ENCODE measurements around the gene DDX43. TPM values are rescaled to one million over a fixed set of nuclear protein-coding genes. Genes with fewer than 3 reads are reported as not detected.

DDX43 gene
- total and polyA plus RNA-seq, 2 donors (not counting 1 experiment from before 2014, with no cell fraction given): 1.8 to 2.1 TPM

GRCh38 chr6:73452107-73452461, 57.5 kb downstream of the DDX43 start, which contains the start of gene CGAS:
TSS of gene CGAS (minus strand) at chr6:73452297. CDS start at chr6:73452181, 116 bp downstream.
- peaks cover 16% of the 10 kb centered on the region for H4K20me1 ChIP-seq (ENCODE audit: control insufficient read depth, insufficient read depth, low read length, poor library complexity, severe bottlenecking)
- H3K9ac ChIP-seq (ENCODE audit: low read length): peak within 1 kb of the TSS; percentile 96
- peak within 1 kb of the TSS; percentile 95 for H3K4me3 Mint-ChIP-seq
- POLR2A ChIA-PET: interaction anchor here (1.1 to 2.9 kb wide), 7 partner anchors 9 to 202 kb away, joined by 3 to 34 read pairs (median 7); partner anchors contain the start of genes EEF1A1, MTO1 and SLC17A5
- 0% methylated on average over 20 of the region's 23 CpGs for WGBS (ENCODE audit: insufficient coverage)
- H3K9me3 ChIP-seq (ENCODE audit: control extremely low read depth in 1 of 3, control insufficient read depth in 2 of 3, insufficient read depth in 1 of 3, low read length in 2 of 3): peaks cover 0 to 3% (median 0%) of the 10 kb centered on the region in 3 donors
- no peaks in the 10 kb centered on the region for H3K27me3 ChIP-seq (replicated peaks in 1 of 4; ENCODE audit: control extremely low read depth in 1 of 4, control insufficient read depth in 3 of 4, insufficient read depth in 4 of 4, low read length in 3 of 4)
- H3K79me2 ChIP-seq (ENCODE audit: control insufficient read depth, insufficient read depth, low read length): peaks cover 56% of the 10 kb centered on the region
- DNase-seq (peak; percentile 87), ATAC-seq (ENCODE audit: low read depth) (peak; percentile 74)
- intact Hi-C loops (cut with micrococcal nuclease): loop anchor here (1.0 to 5.0 kb wide), 5 partner anchors 9 to 200 kb away; partner anchors contain the start of genes EEF1A1, MTO1 and SLC17A5
- peak within 1 kb of the TSS; percentile 91 for H3K27ac Mint-ChIP-seq
- H2AFZ ChIP-seq (ENCODE audit: insufficient read depth, low read depth, low read length, poor library complexity, severe bottlenecking): peak within 1 kb of the TSS; percentile 88
- H3K4me3 ChIP-seq (ENCODE audit: control extremely low read depth in 1 of 5, extremely low read depth in 1 of 5, insufficient read depth in 1 of 5, low read depth in 2 of 5, low read length in 4 of 5): peak within 1 kb of the TSS; percentile 86 to 94 (median 91)
- H3K36me3 ChIP-seq (replicated peaks in 1 of 2; ENCODE audit: control extremely low read depth in 1 of 2, control insufficient read depth in 1 of 2, extremely low read depth in 1 of 2, insufficient read depth in 2 of 2, low read length in 1 of 2): peaks cover 0 to 4% of the 10 kb centered on the region in 2 experiments
- H3K9me3 Mint-ChIP-seq (ENCODE audit: insufficient read depth): no peaks in the 10 kb centered on the region
- CTCF ChIA-PET: interaction anchor here (1.0 to 3.6 kb wide), 4 partner anchors 10 to 200 kb away, joined by 3 to 27 read pairs (median 6); partner anchors contain the start of gene MTO1
- H3K27me3 Mint-ChIP-seq: no peaks in the 10 kb centered on the region
- no peak for TF ChIP-seq EZH2 (IDR thresholded peaks at IDR 0.05; ENCODE audit: borderline replicate concordance, insufficient read depth, low read depth, low read length, poor library complexity, severe bottlenecking)
- no peak for TF ChIP-seq CTCF (IDR thresholded peaks at IDR 0.05)
- peak within 1 kb of the TSS; percentile 87 to 89 for H3K27ac ChIP-seq (ENCODE audit: low read length in 2 of 2)
- H3K4me1 Mint-ChIP-seq: peaks cover 23% of the 10 kb centered on the region
- H3K4me1 ChIP-seq (ENCODE audit: control insufficient read depth in 2 of 2, insufficient read depth in 2 of 2, low read length in 2 of 2): peaks cover 16 to 25% of the 10 kb centered on the region in 2 donors
- peak within 1 kb of the TSS; percentile 95 for H3K4me2 ChIP-seq (replicated peaks; ENCODE audit: low read depth, low read length, poor library complexity, severe bottlenecking)

- intact Hi-C loops (cut with micrococcal nuclease): no loop called here
- DNase-seq: no peak
- peaks cover 7 to 21% of the 10 kb centered on the region in 2 donors for H3K4me1 ChIP-seq (ENCODE audit: control insufficient read depth in 2 of 2, insufficient read depth in 2 of 2, low read length in 2 of 2)
- TF ChIP-seq CTCF (IDR thresholded peaks at IDR 0.05) (no peak), EZH2 (IDR thresholded peaks at IDR 0.05; ENCODE audit: borderline replicate concordance, insufficient read depth, low read depth, low read length, poor library complexity, severe bottlenecking) (no peak)
- H3K9ac ChIP-seq (ENCODE audit: low read length): no peak overlapping the region
- Mint-ChIP-seq H3K4me3 (no peak overlapping the region), H3K27ac (peak overlapping the region; percentile 3), H3K27me3 (no peaks in the 10 kb centered on the region), H3K4me1 (peaks cover 12% of the 10 kb centered on the region), H3K9me3 (ENCODE audit: insufficient read depth) (no peaks in the 10 kb centered on the region)
- no peak overlapping the region for H3K27ac ChIP-seq (ENCODE audit: low read length in 2 of 2)
- no peak for ATAC-seq (ENCODE audit: low read depth)
- ChIA-PET POLR2A (interaction anchor here (0.6 kb wide), 1 partner anchor 144 kb away, joined by 5 read pairs; no protein-coding TSS in a partner anchor), CTCF (no interaction called here)
- H3K79me2 ChIP-seq (ENCODE audit: control insufficient read depth, insufficient read depth, low read length): peaks cover 42% of the 10 kb centered on the region
- WGBS (ENCODE audit: insufficient coverage): 88% methylated on average over 1 of the region's 3 CpGs
- no peak overlapping the region for H3K4me2 ChIP-seq (replicated peaks; ENCODE audit: low read depth, low read length, poor library complexity, severe bottlenecking)
- H3K4me3 ChIP-seq (ENCODE audit: control extremely low read depth in 1 of 5, extremely low read depth in 1 of 5, insufficient read depth in 1 of 5, low read depth in 2 of 5, low read length in 4 of 5): no peak overlapping the region
- peaks cover 0 to 3% (median 0%) of the 10 kb centered on the region in 3 donors for H3K9me3 ChIP-seq (ENCODE audit: control extremely low read depth in 1 of 3, control insufficient read depth in 2 of 3, insufficient read depth in 1 of 3, low read length in 2 of 3)
- no peaks in the 10 kb centered on the region for H3K27me3 ChIP-seq (replicated peaks in 1 of 4; ENCODE audit: control extremely low read depth in 1 of 4, control insufficient read depth in 3 of 4, insufficient read depth in 4 of 4, low read length in 3 of 4)
- H2AFZ ChIP-seq (ENCODE audit: insufficient read depth, low read depth, low read length, poor library complexity, severe bottlenecking): no peak overlapping the region
- H3K36me3 ChIP-seq (replicated peaks in 1 of 2; ENCODE audit: control extremely low read depth in 1 of 2, control insufficient read depth in 1 of 2, extremely low read depth in 1 of 2, insufficient read depth in 2 of 2, low read length in 1 of 2): no peaks in the 10 kb centered on the region
- H4K20me1 ChIP-seq (ENCODE audit: control insufficient read depth, insufficient read depth, low read length, poor library complexity, severe bottlenecking): no peaks in the 10 kb centered on the region
Measured at GRCh38 chr6:73455865-73456629, 61.4 kb downstream of the DDX43 start.

Data from B cell (primary cell).